Choroid plexus epithelial cell (primary cell): Measurements from ENCODE around the gene UTS2R.

Experiments
- DNase-seq: peaks from one replicate; pipeline ENCODE4 v3.0.0-alpha.2; 2010; ENCODE audit warnings: low read depth
- H3K4me3 ChIP-seq: 2 replicates; pipeline ENCODE4 v1.5.1; 2011; ENCODE audit warnings: low read depth, mild to moderate bottlenecking, control low read depth, low read length, moderate library complexity
- CTCF ChIP-seq: conservative IDR thresholded peaks from 2 replicates; pipeline ENCODE4 v1.5.1; 2011; ENCODE audit warnings: low read depth, mild to moderate bottlenecking, control low read depth, inconsistent platforms, low read length, moderate library complexity

Gene UTS2R

DNA sequence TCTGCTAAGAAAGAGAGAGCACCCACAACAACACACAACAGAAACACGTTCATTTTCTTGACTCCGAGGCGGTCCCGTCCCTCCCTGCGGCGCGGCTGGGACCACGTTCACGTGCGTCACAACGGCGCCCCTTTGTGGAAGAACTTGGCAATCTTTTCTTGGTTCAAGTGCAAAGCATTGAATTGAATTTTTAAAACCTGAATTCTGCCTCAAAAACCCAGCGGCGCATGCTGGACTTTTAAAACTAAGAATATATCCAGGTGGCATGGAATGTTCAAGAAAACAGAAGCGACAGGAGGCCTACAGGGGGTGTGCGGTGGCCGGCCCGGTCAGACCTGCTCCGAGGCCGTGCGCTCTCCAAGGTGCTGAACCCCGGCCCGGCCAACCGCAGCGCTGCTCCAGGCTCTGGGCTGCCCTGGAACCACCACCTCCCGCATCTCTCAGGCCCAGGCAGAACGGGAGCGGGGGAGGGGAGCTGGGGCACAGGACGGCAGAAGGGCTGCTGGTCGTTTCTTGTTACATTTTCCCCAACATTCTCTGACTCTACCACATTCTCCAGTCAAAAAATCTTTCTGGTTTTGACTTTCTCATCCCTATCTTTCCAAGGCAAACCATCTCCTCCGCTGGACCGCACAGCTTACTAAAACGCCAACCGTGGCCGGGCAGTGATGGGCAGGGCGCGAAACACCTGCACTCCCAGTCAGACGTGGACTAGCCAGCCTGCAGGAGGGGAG lies 43.1 kb downstream of the UTS2R start:
- DNase-seq = peak; percentile 76
- peak; percentile 78 for TF ChIP-seq CTCF
- peak overlapping the region; percentile 27 for H3K4me3 ChIP-seq

DNA sequence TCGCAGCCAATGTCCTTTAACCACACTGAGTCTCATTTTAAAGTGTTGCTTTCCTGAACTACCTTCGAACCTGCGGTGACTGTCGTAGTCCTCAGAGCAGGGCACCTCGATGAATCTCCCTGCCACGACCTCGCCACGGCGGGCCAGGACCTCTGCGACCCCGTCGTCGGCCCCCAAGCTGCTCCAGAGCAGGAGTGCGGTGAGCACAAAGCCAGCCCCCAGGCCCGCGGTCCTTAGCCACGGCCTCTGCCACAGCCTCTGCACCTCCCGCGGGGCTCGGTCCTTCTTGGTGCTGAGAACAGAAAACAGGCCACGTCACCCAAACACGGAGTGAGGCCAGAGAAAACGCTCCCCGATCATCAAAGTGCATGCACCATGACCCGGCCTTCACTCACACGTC lies 43.8 kb downstream of the UTS2R start:
- H3K4me3 ChIP-seq = no peak overlapping the region
- DNase-seq = no peak
- no peak for TF ChIP-seq CTCF

DNA sequence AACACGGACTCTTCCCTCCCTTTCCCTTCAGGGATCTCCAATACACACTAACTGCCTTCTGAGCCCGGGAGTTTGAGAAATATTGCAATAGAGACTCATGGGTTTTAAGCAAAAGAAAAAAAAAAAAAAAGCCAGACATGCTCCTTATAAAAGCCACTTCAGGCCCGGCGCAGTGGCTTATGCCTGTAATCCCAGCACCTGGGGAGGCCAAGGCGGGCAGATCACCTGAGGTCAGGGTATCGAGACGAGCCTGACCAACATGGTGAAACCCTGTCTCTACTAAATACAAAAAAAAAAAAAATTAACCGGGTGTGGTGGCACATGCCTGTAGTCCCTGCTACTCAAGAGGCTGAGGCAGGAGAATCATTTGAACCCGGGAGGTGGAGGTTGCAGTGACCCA lies 44.2 kb downstream of the UTS2R start:
- no peak overlapping the region for H3K4me3 ChIP-seq
- DNase-seq = no peak
- no peak for TF ChIP-seq CTCF

DNA sequence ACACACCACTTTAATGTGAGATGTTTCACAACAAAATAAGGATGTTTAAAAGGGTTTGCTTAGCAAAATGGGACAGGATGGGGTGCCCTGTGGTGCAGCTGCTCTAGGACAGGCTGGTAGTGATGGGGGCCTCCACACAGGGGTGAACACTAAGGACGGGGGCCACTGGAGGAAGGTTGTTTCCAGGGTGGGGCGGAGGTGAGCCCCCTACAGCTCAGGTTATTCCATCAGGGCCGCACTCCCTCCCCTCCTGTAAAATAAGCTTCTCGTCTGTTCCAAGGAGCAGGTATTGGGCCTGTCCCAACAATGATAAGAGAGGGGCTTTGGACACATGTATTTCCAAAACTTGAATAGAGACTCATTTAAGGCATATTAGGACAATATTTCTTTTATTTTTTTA lies 44.7 kb downstream of the UTS2R start:
- DNase-seq = no peak
- no peak overlapping the region for H3K4me3 ChIP-seq
- TF ChIP-seq CTCF = no peak

GRCh38 chr17:82416771-82417170 lies 45.2 kb downstream of the UTS2R start:
- no peak for DNase-seq
- H3K4me3 ChIP-seq = no peak overlapping the region
- peak; percentile 29 for TF ChIP-seq CTCF

DNA sequence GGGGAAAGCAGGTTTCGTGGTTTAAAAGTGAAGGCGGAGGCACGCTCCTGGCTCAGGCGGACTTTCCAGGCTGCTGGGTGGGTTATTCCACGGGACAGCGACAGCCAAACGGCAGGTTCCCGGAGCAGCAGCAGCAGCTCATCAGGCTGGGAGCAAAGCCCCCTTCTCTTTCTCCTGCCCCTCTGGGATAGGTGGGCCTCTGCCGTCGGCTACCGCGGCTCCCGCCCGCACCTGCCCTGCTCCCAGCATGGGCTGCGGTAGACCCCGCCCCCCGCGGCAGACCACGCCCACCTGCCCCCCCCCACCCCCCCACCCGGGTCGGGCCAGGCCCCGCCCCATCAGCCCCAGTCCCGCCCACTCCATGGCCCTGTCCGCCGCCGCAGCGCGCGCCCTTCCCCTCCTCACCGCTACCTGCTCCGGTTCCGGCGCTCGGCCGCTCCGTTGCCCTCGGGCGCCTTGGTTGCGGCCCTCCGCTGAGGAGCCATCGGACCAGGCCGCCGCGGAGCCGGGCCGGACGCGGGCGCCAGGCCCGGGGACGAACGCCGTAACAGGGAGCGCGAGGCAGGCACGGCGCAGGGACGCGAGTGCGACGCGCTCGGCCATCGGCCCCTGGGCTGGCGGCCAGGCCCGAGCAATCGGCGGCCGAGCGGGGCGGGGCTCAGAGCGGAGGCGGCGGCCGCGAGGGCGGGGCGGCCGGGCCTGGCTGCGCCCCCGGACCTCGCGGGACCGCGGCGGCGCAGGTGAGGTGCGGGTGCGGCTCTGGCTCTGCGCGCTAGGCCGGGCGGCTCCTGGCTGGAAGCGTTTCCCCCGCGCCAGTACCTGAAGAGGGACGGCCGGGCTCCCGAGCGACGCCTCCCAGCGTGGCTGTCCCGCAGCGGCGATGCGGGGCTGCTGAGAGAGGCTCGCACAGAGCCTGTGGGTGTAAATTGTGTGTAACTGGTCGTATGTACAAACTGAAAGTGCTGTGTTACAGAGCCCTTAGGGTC lies 46.7 kb downstream of the UTS2R start, which contains the start of the genes HEXD and OGFOD3:
Gene HEXD (plus strand): TSS at position 347 of the 986 bp plus-strand sequence. CDS start 1,453 bp downstream, outside the sequence.
Gene OGFOD3 (minus strand): TSS at position 586 of the 986 bp plus-strand sequence. CDS start 101 bp downstream, at position 485.
- peak; percentile 82 for DNase-seq
- no peak for TF ChIP-seq CTCF
- peak within 1 kb of the TSS; percentile 82 for H3K4me3 ChIP-seq
